ENCODE results near the gene MAB21L4. TPM values are rescaled to one million over a fixed set of nuclear protein-coding genes. Genes with fewer than 3 reads are reported as not detected.

Gene MAB21L4
- total RNA-seq, 1 donor from 2014 or later, result 2.1 TPM

DNA sequence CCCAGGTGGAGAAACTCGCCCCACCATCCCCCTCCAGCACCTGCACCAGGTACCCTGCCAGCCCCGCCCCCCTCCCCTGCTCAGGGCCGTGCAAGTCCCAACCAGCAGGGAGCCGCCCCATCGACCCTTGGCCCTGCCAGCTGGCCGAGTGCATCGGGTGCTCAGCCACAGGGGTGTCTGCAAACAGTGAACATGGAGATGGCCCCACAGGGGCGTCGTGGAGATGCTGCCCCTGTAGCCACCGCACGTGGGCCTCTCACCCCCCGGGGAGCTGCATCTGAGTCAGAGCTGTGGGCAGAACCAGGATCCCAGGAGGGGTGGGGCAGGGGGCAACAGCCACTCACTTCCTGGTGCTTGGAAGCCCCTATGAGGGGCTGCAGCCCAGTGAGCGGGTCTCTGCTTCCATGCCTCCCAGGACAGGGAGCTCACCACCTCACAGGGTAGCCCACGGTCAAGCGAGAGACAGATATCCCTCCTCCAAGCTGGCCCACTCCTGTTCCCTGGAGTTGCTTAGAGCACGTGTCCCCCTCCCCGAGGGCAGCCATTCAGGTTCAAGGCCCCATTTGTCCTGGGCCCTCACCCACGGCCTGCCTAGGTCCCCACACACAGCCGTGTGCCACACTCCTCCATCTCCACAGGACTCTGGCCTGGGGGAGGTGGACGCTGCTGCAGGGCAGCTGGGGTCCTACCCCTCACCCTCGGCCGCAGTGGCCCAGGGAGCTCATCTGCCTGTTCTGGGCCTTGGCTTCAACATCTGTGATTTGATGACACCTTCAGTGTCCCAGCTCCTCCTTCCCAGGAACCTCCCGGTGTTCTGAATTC is 1.1 kb upstream of the MAB21L4 start:
- DNase-seq (ENCODE audit: low read depth), result no peak
- H3K4me3 ChIP-seq (ENCODE audit: low read depth, low read length), result no peak overlapping the region
- peaks cover 5% of the 10 kb centered on the region for H3K27me3 ChIP-seq (ENCODE audit: control insufficient read depth, insufficient read depth, low read length)
- TF ChIP-seq, protein P1, sequence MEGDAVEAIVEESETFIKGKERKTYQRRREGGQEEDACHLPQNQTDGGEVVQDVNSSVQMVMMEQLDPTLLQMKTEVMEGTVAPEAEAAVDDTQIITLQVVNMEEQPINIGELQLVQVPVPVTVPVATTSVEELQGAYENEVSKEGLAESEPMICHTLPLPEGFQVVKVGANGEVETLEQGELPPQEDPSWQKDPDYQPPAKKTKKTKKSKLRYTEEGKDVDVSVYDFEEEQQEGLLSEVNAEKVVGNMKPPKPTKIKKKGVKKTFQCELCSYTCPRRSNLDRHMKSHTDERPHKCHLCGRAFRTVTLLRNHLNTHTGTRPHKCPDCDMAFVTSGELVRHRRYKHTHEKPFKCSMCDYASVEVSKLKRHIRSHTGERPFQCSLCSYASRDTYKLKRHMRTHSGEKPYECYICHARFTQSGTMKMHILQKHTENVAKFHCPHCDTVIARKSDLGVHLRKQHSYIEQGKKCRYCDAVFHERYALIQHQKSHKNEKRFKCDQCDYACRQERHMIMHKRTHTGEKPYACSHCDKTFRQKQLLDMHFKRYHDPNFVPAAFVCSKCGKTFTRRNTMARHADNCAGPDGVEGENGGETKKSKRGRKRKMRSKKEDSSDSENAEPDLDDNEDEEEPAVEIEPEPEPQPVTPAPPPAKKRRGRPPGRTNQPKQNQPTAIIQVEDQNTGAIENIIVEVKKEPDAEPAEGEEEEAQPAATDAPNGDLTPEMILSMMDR (IDR thresholded peaks at IDR 0.05; ENCODE audit: insufficient read depth, low read length, poor library complexity, severe bottlenecking), result no peak
- H3K36me3 ChIP-seq (ENCODE audit: control insufficient read depth, insufficient read depth, low read length), result no peaks in the 10 kb centered on the region

DNA sequence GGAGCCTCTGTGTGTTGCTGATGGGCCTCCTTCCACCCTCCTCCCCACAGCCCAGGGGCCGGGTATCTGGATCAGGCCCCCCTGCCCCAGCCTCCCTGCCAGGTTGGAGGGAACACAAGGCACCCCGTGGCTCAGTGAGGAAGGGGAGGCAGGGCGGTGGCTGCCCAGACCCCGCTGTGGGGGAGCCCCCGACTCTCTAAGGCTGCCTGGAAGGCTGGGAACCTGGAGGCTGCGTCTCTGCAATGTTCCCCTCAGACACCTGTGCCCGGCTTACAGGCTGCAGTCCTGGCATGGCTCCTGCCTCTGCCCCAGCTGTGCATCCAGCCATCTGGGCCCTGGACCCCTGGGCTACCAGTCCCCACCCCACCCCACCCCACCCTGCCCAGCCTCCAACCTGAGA is 438 bp upstream of the MAB21L4 start:
- DNase-seq (ENCODE audit: low read depth), result no peak
- H3K36me3 ChIP-seq (ENCODE audit: control insufficient read depth, insufficient read depth, low read length), result no peaks in the 10 kb centered on the region
- TF ChIP-seq, protein P1 (IDR thresholded peaks at IDR 0.05; ENCODE audit: insufficient read depth, low read length, poor library complexity, severe bottlenecking), result no peak

DNA sequence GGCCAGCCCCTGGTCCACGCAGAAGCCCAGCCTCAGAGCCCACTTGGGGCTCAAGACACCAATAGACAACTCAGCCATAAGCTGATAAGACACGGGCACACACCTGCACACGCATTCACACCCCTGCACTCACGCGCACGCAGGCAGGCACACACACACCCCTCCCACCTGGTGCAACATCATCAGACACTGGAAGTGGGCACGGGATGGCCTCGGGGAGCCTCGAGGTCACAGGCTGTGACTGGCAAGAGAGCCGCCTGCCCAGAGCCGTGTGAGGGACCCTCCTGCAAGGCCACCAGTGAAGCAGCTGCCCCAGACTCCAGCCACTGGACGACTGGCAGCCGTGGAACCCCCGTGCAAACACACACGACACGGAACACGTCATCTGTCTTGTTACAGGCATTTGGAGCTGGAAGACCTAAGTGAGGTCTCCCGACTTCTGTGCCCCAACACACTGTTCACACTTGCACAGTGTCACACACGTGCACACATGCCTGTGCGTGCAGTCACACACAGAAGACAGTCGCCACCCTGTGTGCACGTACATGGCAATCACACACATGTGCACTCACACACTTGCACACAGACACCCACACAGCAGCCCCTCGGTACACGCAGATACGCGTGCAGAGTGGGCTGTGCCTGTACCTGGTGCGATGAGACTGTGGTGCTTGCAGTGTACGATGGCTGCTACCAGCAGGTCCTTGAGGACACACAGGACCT is 959 bp downstream of the MAB21L4 start:
- DNase-seq (ENCODE audit: low read depth), result no peak
- Histone ChIP-seq H3K36me3 (ENCODE audit: control insufficient read depth, insufficient read depth, low read length) (no peaks in the 10 kb centered on the region), H3K27me3 (ENCODE audit: control insufficient read depth, insufficient read depth, low read length) (peaks cover 10% of the 10 kb centered on the region), H3K4me3 (ENCODE audit: low read depth, low read length) (no peak overlapping the region)
- TF ChIP-seq, protein P1 (IDR thresholded peaks at IDR 0.05; ENCODE audit: insufficient read depth, low read length, poor library complexity, severe bottlenecking), result no peak

More for the DNA sequence above, 438 bp upstream of the MAB21L4 start:
- no peak overlapping the region for H3K4me3 ChIP-seq (ENCODE audit: low read depth, low read length)
- H3K27me3 ChIP-seq (ENCODE audit: control insufficient read depth, insufficient read depth, low read length), result peaks cover 5% of the 10 kb centered on the region

DNA sequence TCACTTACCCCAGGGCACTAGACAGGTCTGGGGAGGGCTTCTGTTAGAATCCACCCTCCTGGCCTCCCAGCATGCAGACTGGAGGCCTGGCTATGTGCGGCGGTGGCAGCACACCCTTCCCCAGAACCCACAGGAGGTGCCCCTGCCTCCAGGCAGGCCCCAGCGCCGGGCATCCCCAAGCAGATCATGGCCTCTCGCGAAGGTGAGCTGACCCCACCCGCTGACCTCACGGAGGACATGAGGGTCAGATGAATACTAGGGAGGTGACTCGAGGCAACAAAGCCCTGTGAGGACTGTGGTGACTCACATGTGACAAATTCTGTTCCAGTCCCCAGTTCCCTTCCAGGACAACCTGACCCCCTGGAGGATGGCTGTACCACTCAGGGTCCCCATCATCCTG is 1.9 kb downstream of the MAB21L4 start:
- DNase-seq (ENCODE audit: low read depth), result no peak
- TF ChIP-seq, protein P1 (IDR thresholded peaks at IDR 0.05; ENCODE audit: insufficient read depth, low read length, poor library complexity, severe bottlenecking), result no peak
- Histone ChIP-seq H3K36me3 (ENCODE audit: control insufficient read depth, insufficient read depth, low read length) (no peaks in the 10 kb centered on the region), H3K4me3 (ENCODE audit: low read depth, low read length) (no peak overlapping the region), H3K27me3 (ENCODE audit: control insufficient read depth, insufficient read depth, low read length) (peaks cover 7% of the 10 kb centered on the region)

DNA sequence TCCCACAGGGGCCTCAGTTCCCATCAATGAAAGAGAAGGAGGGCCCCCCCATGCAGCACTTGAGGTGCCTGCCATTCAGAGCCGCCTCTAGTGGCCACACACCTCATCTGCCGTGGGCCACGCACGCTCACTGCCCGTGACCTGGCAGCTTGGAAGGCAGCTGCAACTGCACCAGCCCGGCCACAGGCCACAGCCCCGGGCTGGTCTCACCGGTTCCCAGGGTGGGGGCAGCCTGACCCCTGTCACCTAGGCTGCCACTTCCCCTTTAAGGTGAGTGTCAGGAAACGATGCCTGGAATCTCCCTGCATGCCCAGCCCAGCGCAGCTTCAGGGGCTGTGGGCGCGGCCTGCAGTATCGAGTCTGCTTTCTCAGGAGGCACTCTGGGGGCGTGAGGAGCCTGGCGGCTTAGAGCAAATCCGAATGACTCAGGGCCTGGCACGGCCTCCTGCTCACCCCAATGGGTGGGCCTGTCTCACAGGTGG is 2.6 kb downstream of the MAB21L4 start:
- TF ChIP-seq, protein P1 (IDR thresholded peaks at IDR 0.05; ENCODE audit: insufficient read depth, low read length, poor library complexity, severe bottlenecking), result peak; percentile 24
- H3K36me3 ChIP-seq (ENCODE audit: control insufficient read depth, insufficient read depth, low read length), result no peaks in the 10 kb centered on the region
- peak; percentile 26 for DNase-seq (ENCODE audit: low read depth)
- no peak overlapping the region for H3K4me3 ChIP-seq (ENCODE audit: low read depth, low read length)
- H3K27me3 ChIP-seq (ENCODE audit: control insufficient read depth, insufficient read depth, low read length), result peaks cover 7% of the 10 kb centered on the region
